IPS-11a (cell line): ENCODE results near the gene PPP2R3A.
"Not testable (repeated sequence)": the region's sequence is repeated elsewhere in the genome, so short reads cannot be mapped to it uniquely, and the experiment has no call there.

ENCODE experiments used
- H3K4me3 ChIP-seq: one replicate; pipeline ENCODE4 v1.5.1; 2013; ENCODE audit warnings: low read depth, low read length, control low read depth

PPP2R3A gene

GRCh38 chr3:136149667-136150066 lies 184.1 kb downstream of the PPP2R3A start:
- no peak overlapping the region for H3K4me3 ChIP-seq

- no peak overlapping the region for H3K4me3 ChIP-seq
These were observed 185.7 kb downstream of the PPP2R3A start for GRCh38 chr3:136151219-136151618.

- no peak overlapping the region for H3K4me3 ChIP-seq
These were observed 186.8 kb downstream of the PPP2R3A start for GRCh38 chr3:136152176-136152843.

GRCh38 chr3:136152963-136153362 lies 187.4 kb downstream of the PPP2R3A start:
- H3K4me3 ChIP-seq, result no peak overlapping the region

- H3K4me3 ChIP-seq, result no peak overlapping the region
These were observed 196.0 kb downstream of the PPP2R3A start for GRCh38 chr3:136161516-136161915.

GRCh38 chr3:136162322-136162721 lies 196.8 kb downstream of the PPP2R3A start:
- H3K4me3 ChIP-seq, result no peak overlapping the region

- not testable (repeated sequence) for H3K4me3 ChIP-seq
These were observed 198.1 kb downstream of the PPP2R3A start for GRCh38 chr3:136163607-136164006.

- no peak overlapping the region for H3K4me3 ChIP-seq
These were observed 201.0 kb downstream of the PPP2R3A start for GRCh38 chr3:136166507-136166906.

GRCh38 chr3:136168236-136168635 lies 202.7 kb downstream of the PPP2R3A start:
- H3K4me3 ChIP-seq, result not testable (repeated sequence)

- no peak overlapping the region for H3K4me3 ChIP-seq
These were observed 205.6 kb downstream of the PPP2R3A start for GRCh38 chr3:136171097-136171542.

- H3K4me3 ChIP-seq, result no peak overlapping the region
These were observed 208.5 kb downstream of the PPP2R3A start for GRCh38 chr3:136173939-136174490.

GRCh38 chr3:136177876-136178275 lies 212.3 kb downstream of the PPP2R3A start:
- no peak overlapping the region for H3K4me3 ChIP-seq

GRCh38 chr3:136181741-136182140 lies 216.2 kb downstream of the PPP2R3A start:
- H3K4me3 ChIP-seq, result no peak overlapping the region

- H3K4me3 ChIP-seq, result no peak overlapping the region
These were observed 219.2 kb downstream of the PPP2R3A start for GRCh38 chr3:136184703-136185102.

GRCh38 chr3:136186344-136186743 lies 220.8 kb downstream of the PPP2R3A start:
- H3K4me3 ChIP-seq, result no peak overlapping the region

- no peak overlapping the region for H3K4me3 ChIP-seq
These were observed 221.3 kb downstream of the PPP2R3A start for GRCh38 chr3:136186846-136187245.

GRCh38 chr3:136187868-136188267 lies 222.3 kb downstream of the PPP2R3A start:
- H3K4me3 ChIP-seq, result no peak overlapping the region

- no peak overlapping the region for H3K4me3 ChIP-seq
These were observed 223.5 kb downstream of the PPP2R3A start for GRCh38 chr3:136189043-136189442.

- H3K4me3 ChIP-seq, result no peak overlapping the region
These were observed 224.5 kb downstream of the PPP2R3A start for GRCh38 chr3:136189859-136190617.

- not testable (repeated sequence) for H3K4me3 ChIP-seq
These were observed 226.7 kb downstream of the PPP2R3A start for GRCh38 chr3:136192195-136192594.

- H3K4me3 ChIP-seq, result no peak overlapping the region
These were observed 227.3 kb downstream of the PPP2R3A start for GRCh38 chr3:136192831-136193230.
